ENCODE results near the gene PER3. TPM values are rescaled to one million over a fixed set of nuclear protein-coding genes. Genes with fewer than 3 reads are reported as not detected.

The PER3 gene
- total RNA-seq, 1 donor = 35.5 TPM

GRCh38 chr1:7869136-7869920, 85.2 kb downstream of the PER3 start:
- DNase-seq (ENCODE audit: low read depth) = no peak
- TF ChIP-seq CTCF (IDR thresholded peaks at IDR 0.05; ENCODE audit: insufficient read depth, low read length) = no peak
- no peak overlapping the region for H3K4me3 ChIP-seq (ENCODE audit: low read depth, low read length)

GRCh38 chr1:7871136-7871535, 87.0 kb downstream of the PER3 start:
- DNase-seq (ENCODE audit: low read depth) = no peak
- no peak overlapping the region for H3K4me3 ChIP-seq (ENCODE audit: low read depth, low read length)
- no peak for TF ChIP-seq CTCF (IDR thresholded peaks at IDR 0.05; ENCODE audit: insufficient read depth, low read length)

GRCh38 chr1:7873801-7874795, 90.0 kb downstream of the PER3 start:
- no peak for DNase-seq (ENCODE audit: low read depth)
- TF ChIP-seq CTCF (IDR thresholded peaks at IDR 0.05; ENCODE audit: insufficient read depth, low read length) = no peak
- H3K4me3 ChIP-seq (ENCODE audit: low read depth, low read length) = no peak overlapping the region

DNA sequence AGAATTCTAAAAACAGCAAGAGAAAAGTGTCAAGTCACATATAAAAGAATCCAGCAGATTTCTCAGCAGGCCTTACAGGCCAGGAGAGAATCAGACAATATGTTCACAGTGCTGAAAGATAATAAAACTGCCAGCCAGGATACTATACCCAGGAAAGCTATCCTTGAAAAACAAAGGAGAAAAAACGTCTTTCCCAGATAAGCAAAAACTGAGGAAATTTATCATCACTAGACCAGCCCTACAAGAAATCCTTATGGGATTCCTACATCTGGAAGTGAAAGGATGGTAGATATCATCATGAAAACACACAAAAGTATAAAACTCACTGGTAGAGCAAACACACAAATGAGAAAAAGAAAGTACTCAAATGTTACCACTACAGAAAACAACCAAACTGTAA, 93.9 kb downstream of the PER3 start:
- no peak overlapping the region for H3K4me3 ChIP-seq (ENCODE audit: low read depth, low read length)
- no peak for DNase-seq (ENCODE audit: low read depth)
- TF ChIP-seq CTCF (IDR thresholded peaks at IDR 0.05; ENCODE audit: insufficient read depth, low read length) = no peak

- no peak for DNase-seq (ENCODE audit: low read depth)
- no peak overlapping the region for H3K4me3 ChIP-seq (ENCODE audit: low read depth, low read length)
- TF ChIP-seq CTCF (IDR thresholded peaks at IDR 0.05; ENCODE audit: insufficient read depth, low read length) = no peak
These were observed 95.1 kb downstream of the PER3 start for GRCh38 chr1:7879228-7879627.

- DNase-seq (ENCODE audit: low read depth) = no peak
- TF ChIP-seq CTCF (IDR thresholded peaks at IDR 0.05; ENCODE audit: insufficient read depth, low read length) = no peak
- no peak overlapping the region for H3K4me3 ChIP-seq (ENCODE audit: low read depth, low read length)
These were observed 100.7 kb downstream of the PER3 start for GRCh38 chr1:7884757-7885156.

All from fibroblast of the aortic adventitia (primary cell).